GM12878 (cell line): ENCODE data around the gene GMDS. TPM values are rescaled to one million over a fixed set of nuclear protein-coding genes. Genes with fewer than 3 reads are reported as not detected.

Source experiments
- ATAC-seq: fragments of 200-7000 bp; cut with Tn5 transposase; 3 replicates; pipeline ENCODE4 v1.9.1; 2020; ENCODE audit warnings: mild to moderate bottlenecking, moderate library complexity
- BruUV-seq: library from RNA; stranded (reverse); fragments of 400-500 nt; replicated peaks from 2 replicates; lab custom pipeline; 2021; lab: Mats Ljungman, UMichigan
- CTCF ChIA-PET: fragments of 300-600 bp; sonication (Branson Sonifier 250); formaldehyde crosslinking; extraction: SDS; loops from one replicate; lab custom pipeline; 2021; ENCODE audit warnings: inconsistent platforms; lab: Yijun Ruan, JAX
- POLR2A ChIA-PET: fragments of 350-600 bp; formaldehyde crosslinking; extraction: SDS; loops from one replicate; lab custom pipeline; 2021; ENCODE audit warnings: inconsistent platforms; lab: Charles Lee
- RAD21 ChIA-PET: fragments of 300-600 bp; sonication (Branson Sonifier 250); formaldehyde crosslinking; loops from one replicate; lab custom pipeline; 2023; ENCODE audit warnings: antibody characterized with exemption; ENCODE audit not compliant: unreplicated experiment; lab: Charles Lee
- SMC1A ChIA-PET: fragments of 300-600 bp; sonication (Branson Sonifier 250); formaldehyde crosslinking; loops from one replicate; lab custom pipeline; 2023; ENCODE audit not compliant: unreplicated experiment, uncharacterized antibody; lab: Charles Lee
- DNase-seq: peaks from one replicate; pipeline ENCODE4 v3.0.0-alpha.2; 2011; ENCODE audit warnings: low read depth, low spot score
- FAIRE-seq: peaks from 3 replicates; lab custom pipeline; 2011; peaks lifted over from hg19 to GRCh38; lab: Jason Lieb, UNC
- H2AFZ ChIP-seq: 2 replicates; pipeline ENCODE4 v1.6.0; 2011; ENCODE audit warnings: low read depth, low read length, control low read depth; ENCODE audit not compliant: control insufficient read depth
- H3K27ac ChIP-seq: 2 replicates; pipeline ENCODE4 v1.5.1; 2011; ENCODE audit warnings: control low read depth; ENCODE audit not compliant: control insufficient read depth, insufficient read depth
- H3K27me3 ChIP-seq, 2 experiments: replicated peaks in 1 of 2; 2 replicates each; pipeline versions ENCODE4 v1.6.0 to v1.6.1; 2011; ENCODE audit warnings: low read length in 1 of 2; ENCODE audit not compliant: control insufficient read depth in 2 of 2, insufficient read depth in 2 of 2
- H3K36me3 ChIP-seq, 2 experiments: 2 replicates each; pipeline ENCODE4 v1.5.1; 2011; ENCODE audit warnings: low read length in 1 of 2; ENCODE audit not compliant: control insufficient read depth in 2 of 2, insufficient read depth in 2 of 2
- H3K4me1 ChIP-seq: 2 replicates; pipeline ENCODE4 v1.6.1; 2011; ENCODE audit warnings: mild to moderate bottlenecking, low read length, moderate library complexity, mixed read lengths; ENCODE audit not compliant: control insufficient read depth, insufficient read depth
- H3K4me2 ChIP-seq: 2 replicates; pipeline ENCODE4 v1.6.0; 2011; ENCODE audit warnings: control low read depth; ENCODE audit not compliant: control insufficient read depth, insufficient read depth
- H3K4me3 ChIP-seq: fragments of 200-600 bp; sonication (generic); 2 replicates; pipeline ENCODE4 v1.5.1; 2016
- H3K79me2 ChIP-seq: 2 replicates; pipeline ENCODE4 v1.6.0; 2011; ENCODE audit warnings: low read length; ENCODE audit not compliant: control insufficient read depth, insufficient read depth
- H3K9ac ChIP-seq: 2 replicates; pipeline ENCODE4 v1.8.0; 2011; ENCODE audit warnings: low read length, control low read depth, mixed read lengths; ENCODE audit not compliant: control insufficient read depth, insufficient read depth
- H3K9me3 ChIP-seq: replicated peaks from 3 replicates; pipeline ENCODE4 v1.5.1; 2011; ENCODE audit warnings: mild to moderate bottlenecking, low read length; ENCODE audit not compliant: control insufficient read depth, insufficient read depth
- H4K20me1 ChIP-seq: 2 replicates; pipeline ENCODE4 v1.6.0; 2011; ENCODE audit not compliant: control insufficient read depth, insufficient read depth
- BMI1 ChIP-seq: fragments of 450-650 bp; IDR thresholded peaks from 2 replicates; pipeline ENCODE4 v1.6.1; 2016; ENCODE audit warnings: mild to moderate bottlenecking, moderate library complexity, borderline replicate concordance
- CREB1 ChIP-seq: IDR thresholded peaks from 2 replicates; pipeline ENCODE4 v1.6.1; 2012; ENCODE audit warnings: low read depth, mild to moderate bottlenecking, inconsistent platforms
- EED ChIP-seq: sonication (generic); IDR thresholded peaks from 2 replicates; pipeline ENCODE4 v1.6.1; 2016; ENCODE audit warnings: antibody characterized with exemption, low read depth
- KAT2A ChIP-seq: conservative IDR thresholded peaks from 2 replicates; pipeline ENCODE4 v1.6.1; 2011; ENCODE audit warnings: low read depth, low read length; ENCODE audit not compliant: control insufficient read depth
- PAX5 ChIP-seq: IDR thresholded peaks from 2 replicates; pipeline ENCODE4 v1.6.1; 2011; ENCODE audit warnings: low read depth, low read length, borderline replicate concordance
- SIN3A ChIP-seq: IDR thresholded peaks from 2 replicates; pipeline ENCODE4 v1.6.1; 2012; ENCODE audit warnings: low read depth, low read length, improper control_type of control experiment
- SIX5 ChIP-seq: IDR thresholded peaks from 2 replicates; pipeline ENCODE4 v1.6.1; 2011; ENCODE audit warnings: mild to moderate bottlenecking, low read depth, low read length, moderate library complexity; ENCODE audit not compliant: severe bottlenecking
- SMC3 ChIP-seq: IDR thresholded peaks from 2 replicates; pipeline ENCODE4 v1.6.1; 2011; ENCODE audit warnings: low read length, improper control_type of control experiment, borderline replicate concordance
- SPI1 ChIP-seq: IDR thresholded peaks from 2 replicates; pipeline ENCODE4 v1.6.1; 2011; ENCODE audit warnings: low read depth, mild to moderate bottlenecking, low read length, moderate library complexity, borderline replicate concordance; ENCODE audit not compliant: insufficient read depth
- SREBF2 ChIP-seq: IDR thresholded peaks from 2 replicates; pipeline ENCODE4 v1.6.1; 2012; ENCODE audit warnings: mild to moderate bottlenecking, low read length
- ZNF217 ChIP-seq: fragments of 450-650 bp; IDR thresholded peaks from 2 replicates; pipeline ENCODE4 v1.6.1; 2017; ENCODE audit warnings: antibody characterized with exemption, mild to moderate bottlenecking
- WGBS: methylation state at CpG from one replicate; pipeline ENCODE4 v1.1.6; 2016; ENCODE audit warnings: low lambda C conversion rate; ENCODE audit not compliant: insufficient replicate concordance, insufficient coverage; ENCODE audit errors: missing lambda C conversion rate; 5-methylcytosine and 5-hydroxymethylcytosine counted together
- in situ Hi-C: fragments of 300-500 bp; cut with MboI; formaldehyde crosslinking; loops from 9 replicates; pipeline ENCODE4 v1.14.3; 2018; ENCODE audit warnings: mixed read lengths
- intact Hi-C: fragments of 100-400 bp; cut with micrococcal nuclease; formaldehyde crosslinking; loops from one replicate; pipeline ENCODE4 v1.14.2; 2022; ENCODE audit not compliant: unreplicated experiment
- polyA plus RNA-seq, 11 experiments: library from polyadenylated mRNA; depleted of rRNA in 4 of 11; unstranded in 6 of 11; stranded (reverse) in 5 of 11; fragments of >200 nt; fragmentation: Nextera tagmentation in 4 of 11; fragmentation: Illumina TruSeq in 1 of 11; extraction: Ambion mirVana in 4 of 11; extraction: Trizol in 1 of 11; gene quantifications; 1 replicate in 1 of 11; 2 replicates in 10 of 11; pipeline versions ENCODE4 v1.2.1 to v1.2.3, GENCODE V29; 2011 to 2016; ENCODE audit warnings: inconsistent platforms in 2 of 11, missing spikeins in 2 of 11, low read depth in 1 of 11
- total RNA-seq, 4 experiments: library from RNA; depleted of rRNA in 3 of 4; stranded (reverse); fragments of >200 nt in 3 of 4; fragmentation: Illumina TruSeq in 1 of 4; extraction: Trizol in 1 of 4; gene quantifications; 2 replicates each; pipeline versions ENCODE4 v1.2.1 to v1.2.3, GENCODE V29; 2013 to 2021
- TF ChIP-seq, protein P1 (sequence below): fragments of 450-650 bp; IDR thresholded peaks from 2 replicates; pipeline ENCODE4 v1.6.1; 2018; ENCODE audit warnings: mild to moderate bottlenecking, low read depth, moderate library complexity; ENCODE audit not compliant: partially characterized antibody
- TF ChIP-seq, protein P2 (sequence below): fragments of 450-650 bp; conservative IDR thresholded peaks from 2 replicates; pipeline ENCODE4 v1.6.1; 2017; ENCODE audit warnings: mild to moderate bottlenecking, moderate library complexity
- TF ChIP-seq, protein P3 (sequence below): IDR thresholded peaks from 2 replicates; pipeline ENCODE4 v1.6.1; 2012; ENCODE audit warnings: low read depth, low read length, improper control_type of control experiment
- TF ChIP-seq, protein P4 (sequence below): fragments of 450-650 bp; IDR thresholded peaks from 2 replicates; pipeline ENCODE4 v1.6.1; 2016; ENCODE audit warnings: mild to moderate bottlenecking

Gene GMDS
- total and polyA plus RNA-seq, 10 of the 15 experiments (the other 5 are each of a cell fraction or from before 2014, with no cell fraction given), result 0.61 to 53.8 (median 29.3) TPM

DNA sequence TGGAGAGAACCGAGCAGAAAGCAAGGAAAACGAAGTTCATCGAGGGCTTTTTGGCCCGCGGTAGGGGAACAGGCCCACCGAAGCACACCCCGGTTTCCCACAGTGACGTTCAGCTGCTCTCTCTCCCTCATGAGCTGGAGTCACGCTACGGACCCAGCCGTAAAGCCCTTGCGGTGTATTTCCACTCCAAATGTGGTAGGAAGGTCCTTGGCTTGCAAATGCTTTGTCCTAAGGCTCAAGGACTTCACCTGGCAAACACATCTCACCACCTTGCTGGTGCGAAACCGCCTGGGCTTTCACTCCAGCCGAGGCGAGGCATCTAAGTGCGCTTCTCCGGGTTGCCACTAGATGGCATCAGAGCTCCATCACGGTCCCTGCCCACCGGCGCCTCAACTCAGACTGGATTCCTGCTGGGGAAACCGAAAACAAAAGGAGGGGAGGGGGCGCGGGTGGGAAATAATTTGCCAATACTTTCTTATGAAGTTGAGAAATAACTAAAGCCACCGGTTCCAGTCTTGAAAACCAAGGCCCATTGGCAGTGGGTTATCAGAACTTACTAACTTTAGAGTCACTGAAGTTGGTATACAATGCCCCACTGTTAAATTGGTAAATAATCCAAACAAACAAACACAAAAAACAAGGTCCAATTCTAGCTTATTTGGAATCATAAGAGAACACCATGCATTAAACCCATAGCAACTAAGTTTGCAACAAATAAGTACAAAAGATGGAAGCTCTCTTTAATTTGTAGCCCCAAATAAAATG is 649.1 kb downstream of the GMDS start:
- no peak overlapping the region for H3K9ac ChIP-seq
- H4K20me1 ChIP-seq, result no peaks in the 10 kb centered on the region
- no peaks in the 10 kb centered on the region; the same call in 2 of the 3 replicates for H3K9me3 ChIP-seq
- no peak overlapping the region for H3K27ac ChIP-seq
- 0 out of 2 replicates have a peak overlapping the region, but pooled peaks have one; percentile 10 for H3K4me2 ChIP-seq
- H3K27me3 ChIP-seq, result no peaks in the 10 kb centered on the region; a peak in 2 of 4 replicates
- no peaks in the 10 kb centered on the region for H3K4me1 ChIP-seq
- H3K79me2 ChIP-seq, result no peaks in the 10 kb centered on the region
- DNase-seq (no peak), ATAC-seq (peak; percentile 96), FAIRE-seq (peak; percentile 86)
- WGBS, result 13% methylated on average over 25 of the region's 25 CpGs
- ChIA-PET CTCF (interaction anchor here (0.7 to 3.8 kb wide), 47 partner anchors 11 to 1356 kb away, joined by 3 to 33 read pairs (median 4); partner anchors contain the start of gene MYLK4), POLR2A (no interaction called here), SMC1A (interaction anchor here (0.6 to 2.9 kb wide), 14 partner anchors 11 to 1154 kb away, joined by 3 to 18 read pairs (median 5); partner anchors contain the start of gene MYLK4), RAD21 (interaction anchor here (0.9 to 2.4 kb wide), 8 partner anchors 10 to 1154 kb away, joined by 4 to 10 read pairs (median 6); partner anchors contain the start of gene MYLK4)
- no peak overlapping the region for H3K4me3 ChIP-seq
- H3K36me3 ChIP-seq, result no peaks in the 10 kb centered on the region
- no peak overlapping the region for H2AFZ ChIP-seq
- in situ Hi-C loops, result loop anchor here (10.0 to 25.0 kb wide), 2 partner anchors 1159 to 1341 kb away; partner anchors contain the start of gene MYLK4
- BruUV-seq, result no TSS peak
- intact Hi-C loops, result loop anchor here (1.0 to 10.0 kb wide), 5 partner anchors 601 to 1154 kb away; partner anchors contain the start of gene MYLK4
- TF ChIP-seq EED, result no peak
- no peak for TF ChIP-seq SREBF2
- TF ChIP-seq PAX5, result peak; percentile 27; the same call in 1 of the 2 replicates
- TF ChIP-seq, protein P1, sequence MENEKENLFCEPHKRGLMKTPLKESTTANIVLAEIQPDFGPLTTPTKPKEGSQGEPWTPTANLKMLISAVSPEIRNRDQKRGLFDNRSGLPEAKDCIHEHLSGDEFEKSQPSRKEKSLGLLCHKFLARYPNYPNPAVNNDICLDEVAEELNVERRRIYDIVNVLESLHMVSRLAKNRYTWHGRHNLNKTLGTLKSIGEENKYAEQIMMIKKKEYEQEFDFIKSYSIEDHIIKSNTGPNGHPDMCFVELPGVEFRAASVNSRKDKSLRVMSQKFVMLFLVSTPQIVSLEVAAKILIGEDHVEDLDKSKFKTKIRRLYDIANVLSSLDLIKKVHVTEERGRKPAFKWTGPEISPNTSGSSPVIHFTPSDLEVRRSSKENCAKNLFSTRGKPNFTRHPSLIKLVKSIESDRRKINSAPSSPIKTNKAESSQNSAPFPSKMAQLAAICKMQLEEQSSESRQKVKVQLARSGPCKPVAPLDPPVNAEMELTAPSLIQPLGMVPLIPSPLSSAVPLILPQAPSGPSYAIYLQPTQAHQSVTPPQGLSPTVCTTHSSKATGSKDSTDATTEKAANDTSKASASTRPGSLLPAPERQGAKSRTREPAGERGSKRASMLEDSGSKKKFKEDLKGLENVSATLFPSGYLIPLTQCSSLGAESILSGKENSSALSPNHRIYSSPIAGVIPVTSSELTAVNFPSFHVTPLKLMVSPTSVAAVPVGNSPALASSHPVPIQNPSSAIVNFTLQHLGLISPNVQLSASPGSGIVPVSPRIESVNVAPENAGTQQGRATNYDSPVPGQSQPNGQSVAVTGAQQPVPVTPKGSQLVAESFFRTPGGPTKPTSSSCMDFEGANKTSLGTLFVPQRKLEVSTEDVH, result no peak
- TF ChIP-seq ZNF217, result no peak
- no peak for TF ChIP-seq CREB1
- no peak for TF ChIP-seq SPI1
- TF ChIP-seq, protein P2, sequence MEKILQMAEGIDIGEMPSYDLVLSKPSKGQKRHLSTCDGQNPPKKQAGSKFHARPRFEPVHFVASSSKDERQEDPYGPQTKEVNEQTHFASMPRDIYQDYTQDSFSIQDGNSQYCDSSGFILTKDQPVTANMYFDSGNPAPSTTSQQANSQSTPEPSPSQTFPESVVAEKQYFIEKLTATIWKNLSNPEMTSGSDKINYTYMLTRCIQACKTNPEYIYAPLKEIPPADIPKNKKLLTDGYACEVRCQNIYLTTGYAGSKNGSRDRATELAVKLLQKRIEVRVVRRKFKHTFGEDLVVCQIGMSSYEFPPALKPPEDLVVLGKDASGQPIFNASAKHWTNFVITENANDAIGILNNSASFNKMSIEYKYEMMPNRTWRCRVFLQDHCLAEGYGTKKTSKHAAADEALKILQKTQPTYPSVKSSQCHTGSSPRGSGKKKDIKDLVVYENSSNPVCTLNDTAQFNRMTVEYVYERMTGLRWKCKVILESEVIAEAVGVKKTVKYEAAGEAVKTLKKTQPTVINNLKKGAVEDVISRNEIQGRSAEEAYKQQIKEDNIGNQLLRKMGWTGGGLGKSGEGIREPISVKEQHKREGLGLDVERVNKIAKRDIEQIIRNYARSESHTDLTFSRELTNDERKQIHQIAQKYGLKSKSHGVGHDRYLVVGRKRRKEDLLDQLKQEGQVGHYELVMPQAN, result no peak
- no peak for TF ChIP-seq KAT2A
- TF ChIP-seq SIN3A, result no peak
- TF ChIP-seq, protein P3, sequence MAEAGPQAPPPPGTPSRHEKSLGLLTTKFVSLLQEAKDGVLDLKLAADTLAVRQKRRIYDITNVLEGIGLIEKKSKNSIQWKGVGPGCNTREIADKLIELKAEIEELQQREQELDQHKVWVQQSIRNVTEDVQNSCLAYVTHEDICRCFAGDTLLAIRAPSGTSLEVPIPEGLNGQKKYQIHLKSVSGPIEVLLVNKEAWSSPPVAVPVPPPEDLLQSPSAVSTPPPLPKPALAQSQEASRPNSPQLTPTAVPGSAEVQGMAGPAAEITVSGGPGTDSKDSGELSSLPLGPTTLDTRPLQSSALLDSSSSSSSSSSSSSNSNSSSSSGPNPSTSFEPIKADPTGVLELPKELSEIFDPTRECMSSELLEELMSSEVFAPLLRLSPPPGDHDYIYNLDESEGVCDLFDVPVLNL, result no peak
- no peak for TF ChIP-seq BMI1
- no peak for TF ChIP-seq SIX5
- TF ChIP-seq, protein P4, sequence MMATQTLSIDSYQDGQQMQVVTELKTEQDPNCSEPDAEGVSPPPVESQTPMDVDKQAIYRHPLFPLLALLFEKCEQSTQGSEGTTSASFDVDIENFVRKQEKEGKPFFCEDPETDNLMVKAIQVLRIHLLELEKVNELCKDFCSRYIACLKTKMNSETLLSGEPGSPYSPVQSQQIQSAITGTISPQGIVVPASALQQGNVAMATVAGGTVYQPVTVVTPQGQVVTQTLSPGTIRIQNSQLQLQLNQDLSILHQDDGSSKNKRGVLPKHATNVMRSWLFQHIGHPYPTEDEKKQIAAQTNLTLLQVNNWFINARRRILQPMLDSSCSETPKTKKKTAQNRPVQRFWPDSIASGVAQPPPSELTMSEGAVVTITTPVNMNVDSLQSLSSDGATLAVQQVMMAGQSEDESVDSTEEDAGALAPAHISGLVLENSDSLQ, result no peak
- TF ChIP-seq SMC3, result peak; percentile 83
